HG03097 (cell line): ENCODE results near the gene ATP5ME.

Experiments
- ATAC-seq: cut with Tn5 transposase; IDR thresholded peaks from one replicate; pipeline ENCODE4 v1.9.1; 2021; ENCODE audit not compliant: unreplicated experiment, low FRiP score

The ATP5ME gene

DNA sequence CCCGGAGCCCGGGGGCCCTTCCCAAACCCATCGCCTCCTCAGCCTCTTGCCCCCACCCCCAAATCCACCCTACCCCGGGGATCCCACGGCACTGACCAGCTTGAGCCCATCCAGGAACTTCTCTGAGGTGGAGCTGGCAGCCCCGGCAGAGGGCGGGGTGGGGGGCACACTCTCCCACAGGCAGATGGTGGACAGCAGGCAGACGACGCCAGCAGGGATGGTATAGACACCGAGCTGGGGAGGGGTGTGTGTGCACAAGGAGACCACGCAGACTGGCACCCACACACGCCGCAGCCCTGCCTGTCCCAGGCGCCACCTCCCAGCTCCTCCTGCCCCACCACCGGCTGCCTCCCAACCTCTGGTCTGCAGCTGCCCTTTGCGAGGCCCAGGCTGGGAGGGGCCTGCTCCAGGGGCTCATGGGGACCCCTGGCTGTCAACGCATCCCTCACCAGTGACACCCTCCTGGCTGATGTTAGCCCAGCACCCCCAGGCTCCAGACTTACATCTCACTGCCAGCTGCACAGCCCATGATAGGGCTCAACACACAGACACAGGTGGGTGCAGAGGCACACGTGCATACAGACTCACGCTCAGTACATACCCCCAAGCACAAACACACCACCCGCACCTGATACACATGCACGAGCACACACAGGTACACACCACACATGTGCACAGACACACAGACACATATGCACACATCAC, 10.7 kb upstream of the ATP5ME start:
- ATAC-seq = no peak

DNA sequence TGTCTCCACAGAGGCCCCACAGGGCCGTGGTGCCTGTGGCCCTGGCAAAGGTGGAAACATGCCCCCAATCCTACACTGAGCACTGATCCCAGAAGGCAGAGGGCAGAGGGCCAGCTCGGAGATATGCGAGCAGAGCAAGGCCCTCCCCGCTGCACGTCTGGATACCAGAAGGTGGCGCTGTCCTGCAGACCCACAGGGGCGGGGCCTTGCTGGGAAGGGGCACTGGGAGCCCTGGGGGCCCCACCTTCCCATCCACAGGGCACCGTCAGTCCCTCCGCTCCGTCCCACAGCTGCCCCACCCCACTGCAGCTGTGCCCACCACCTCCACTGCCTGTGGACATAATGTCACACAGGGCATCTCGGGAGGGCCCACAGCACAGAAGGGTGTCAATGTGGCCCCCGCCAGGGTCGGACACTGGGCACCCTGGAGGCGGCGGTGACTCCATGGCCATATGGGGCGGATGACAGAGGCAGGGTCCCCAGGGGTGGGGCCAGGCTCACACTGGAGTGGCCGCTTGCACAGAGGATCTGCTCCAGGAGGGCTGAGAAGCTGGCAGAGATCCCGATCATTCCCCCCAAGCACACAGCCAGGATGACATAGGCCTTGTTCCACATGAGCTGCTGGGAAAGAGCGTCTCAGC, 10.0 kb upstream of the ATP5ME start:
- ATAC-seq = no peak

DNA sequence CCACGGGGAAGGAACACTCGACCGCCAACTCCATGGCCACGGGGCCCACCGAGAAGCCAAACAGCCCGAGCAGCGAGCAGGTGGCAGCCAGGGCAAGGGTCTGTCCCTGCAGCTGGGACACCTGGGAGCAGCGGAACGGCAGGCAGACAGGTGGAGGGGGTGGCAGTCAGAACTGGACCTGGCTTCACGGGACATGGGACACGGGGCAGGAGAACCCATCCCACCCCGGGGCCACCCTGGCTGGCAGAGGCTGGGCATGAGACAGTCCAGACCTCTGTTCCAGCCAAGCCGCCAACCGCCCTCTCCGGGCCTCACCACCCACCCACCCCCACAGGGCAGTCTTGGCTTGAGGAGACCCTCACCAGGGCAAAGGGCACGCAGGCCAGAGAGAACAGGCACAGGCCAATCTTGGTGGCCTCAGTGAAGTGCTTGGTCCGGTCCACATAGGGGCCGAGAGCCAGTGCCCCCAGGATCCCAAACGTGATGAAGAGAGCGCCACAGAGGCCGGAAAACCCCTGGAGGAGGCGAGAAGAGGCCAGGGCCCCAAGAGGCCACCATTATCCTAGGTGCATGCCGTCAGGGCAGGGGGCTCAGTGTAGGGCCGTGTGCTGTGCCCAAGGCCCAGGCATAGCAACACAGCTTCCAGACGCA, 9.3 kb upstream of the ATP5ME start:
- ATAC-seq = no peak

DNA sequence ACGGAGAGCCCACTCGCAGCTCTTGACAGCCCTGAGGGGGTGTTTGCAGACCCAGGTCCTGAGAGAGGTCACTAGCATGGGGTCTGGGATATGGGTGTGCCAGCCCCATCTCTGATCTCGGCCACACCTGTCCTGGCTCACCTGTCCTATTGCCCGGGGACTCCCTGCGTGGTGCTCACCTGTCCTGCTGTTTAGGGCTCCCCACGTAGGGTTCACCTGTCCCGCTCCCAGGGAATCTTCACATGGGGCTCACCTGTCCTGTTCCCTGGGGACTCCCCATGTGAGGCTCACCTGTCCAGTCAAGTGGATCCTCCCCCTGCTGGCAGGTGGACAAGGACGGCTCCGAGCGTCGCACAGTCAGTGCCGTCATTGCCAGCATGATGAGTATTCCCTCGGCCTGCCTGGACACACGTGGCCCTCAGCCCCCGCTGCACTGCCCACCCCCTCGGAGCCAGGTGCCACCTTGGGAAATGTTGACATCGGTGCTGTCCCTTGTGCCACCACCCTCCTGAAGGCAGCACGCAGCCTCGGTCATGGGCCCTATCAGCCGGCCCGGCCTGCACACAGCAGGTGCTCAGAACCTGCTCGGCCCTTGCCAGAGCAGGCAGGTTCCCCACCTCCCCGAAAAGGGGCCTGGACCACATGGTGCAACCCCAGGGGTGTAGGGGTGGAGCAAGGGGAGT, 8.6 kb upstream of the ATP5ME start:
- ATAC-seq = no peak

DNA sequence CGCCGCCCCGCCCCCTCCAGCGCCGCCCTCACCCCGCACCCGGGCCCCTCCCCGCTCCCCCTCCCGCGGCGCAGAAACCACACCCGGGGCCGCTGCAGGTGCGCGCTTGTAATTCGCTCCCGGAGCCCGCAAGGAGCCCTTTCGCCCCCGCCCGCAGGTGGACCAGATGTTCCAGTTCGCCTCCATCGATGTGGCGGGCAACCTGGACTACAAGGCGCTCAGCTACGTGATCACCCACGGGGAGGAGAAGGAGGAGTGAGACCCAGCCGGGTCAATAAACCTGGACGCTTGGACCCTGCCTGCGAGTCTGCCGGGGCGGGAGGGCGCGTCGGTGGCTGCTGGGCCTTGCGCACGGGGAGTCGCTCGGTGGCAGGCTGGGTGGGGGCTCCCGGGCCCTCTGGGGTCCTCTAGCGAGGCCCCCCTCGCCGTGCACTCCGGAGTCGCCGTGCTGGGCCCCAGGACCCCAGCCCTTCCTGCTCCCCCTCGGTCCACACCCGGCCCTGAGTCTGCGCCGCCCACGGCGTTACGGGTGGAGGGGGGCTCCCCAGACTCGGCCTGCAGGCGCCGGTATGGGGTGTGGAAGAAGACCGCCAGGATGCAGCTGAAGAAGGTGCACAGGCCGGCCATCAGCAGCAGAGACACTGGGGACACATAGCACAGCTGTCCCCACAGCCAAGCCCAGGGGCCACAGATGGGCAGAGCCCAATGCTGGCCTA, 7.8 kb upstream of the ATP5ME start:
- no peak for ATAC-seq

DNA sequence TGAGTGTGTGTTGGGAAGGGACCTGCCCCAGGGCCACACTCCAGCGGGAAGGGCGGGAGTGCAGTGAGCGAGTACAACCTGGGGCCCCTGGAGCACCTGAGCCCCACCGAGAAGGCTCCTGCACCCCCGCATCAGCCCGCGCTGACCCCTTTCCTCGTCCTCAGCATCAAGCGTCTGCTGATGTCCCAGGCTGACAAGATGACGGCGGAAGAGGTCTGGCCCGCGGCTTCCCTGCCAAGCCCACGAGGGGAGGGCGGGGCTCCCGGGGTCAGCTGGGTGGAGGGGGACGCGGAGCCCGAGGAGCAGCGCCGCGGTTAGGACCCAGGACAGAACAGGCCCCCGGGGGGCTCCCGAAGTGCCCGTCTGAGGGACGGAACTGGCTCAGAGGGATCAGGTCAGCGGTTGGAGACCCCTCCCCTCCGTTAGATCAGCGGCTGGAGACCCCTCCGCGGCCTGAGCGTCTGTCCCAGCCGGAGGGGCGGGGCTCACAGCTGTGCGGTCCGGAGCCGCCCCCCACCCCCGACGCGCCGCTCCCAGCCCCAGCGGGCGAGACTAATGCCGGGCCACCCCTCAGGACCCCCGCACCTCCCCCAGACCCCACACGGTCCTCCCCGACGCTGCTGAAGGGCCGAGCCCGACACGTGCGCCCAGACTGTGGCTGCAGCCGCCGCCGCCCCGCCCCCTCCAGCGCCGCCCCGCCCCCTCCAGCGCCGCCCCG, 7.0 kb upstream of the ATP5ME start:
- no peak for ATAC-seq

DNA sequence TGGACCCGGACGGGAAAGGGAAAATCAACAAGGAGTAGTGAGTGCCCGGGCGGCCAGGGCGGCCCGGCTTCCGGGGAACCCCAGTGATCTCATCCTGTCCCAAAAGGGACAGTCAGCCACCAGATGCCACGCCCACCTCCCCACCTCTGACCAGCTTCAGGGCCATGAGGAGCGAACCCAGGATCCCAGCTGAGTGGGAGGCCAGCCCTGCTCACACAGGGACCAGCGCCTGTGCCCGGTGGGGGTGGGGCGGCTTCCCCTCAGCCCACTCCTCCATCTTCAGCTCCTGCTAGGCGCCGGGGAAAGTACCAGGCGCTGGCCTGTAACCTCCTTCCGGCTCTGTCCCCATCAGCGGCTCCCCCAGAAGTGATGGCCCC, 6.5 kb upstream of the ATP5ME start:
- ATAC-seq = no peak

DNA sequence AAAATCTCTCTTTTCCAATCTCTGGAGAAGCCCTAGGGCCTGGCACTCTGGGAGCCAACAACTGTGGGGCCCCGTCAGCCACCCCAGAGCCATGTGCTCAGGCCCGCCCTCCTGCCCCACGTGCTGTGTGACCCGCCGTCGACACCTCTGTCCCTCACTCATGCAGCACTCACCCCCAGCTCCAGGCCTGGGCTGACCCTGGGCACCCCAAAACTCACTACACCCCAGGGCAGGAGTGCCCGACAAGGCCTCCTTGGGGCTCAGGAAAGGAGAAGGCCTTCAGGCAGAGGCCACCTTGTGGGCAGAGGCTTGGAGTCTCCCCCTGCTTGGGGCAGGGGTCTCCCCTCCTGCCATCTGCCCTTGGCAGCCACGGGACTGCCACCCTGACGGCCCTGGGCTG, 6.0 kb upstream of the ATP5ME start:
- ATAC-seq = no peak

DNA sequence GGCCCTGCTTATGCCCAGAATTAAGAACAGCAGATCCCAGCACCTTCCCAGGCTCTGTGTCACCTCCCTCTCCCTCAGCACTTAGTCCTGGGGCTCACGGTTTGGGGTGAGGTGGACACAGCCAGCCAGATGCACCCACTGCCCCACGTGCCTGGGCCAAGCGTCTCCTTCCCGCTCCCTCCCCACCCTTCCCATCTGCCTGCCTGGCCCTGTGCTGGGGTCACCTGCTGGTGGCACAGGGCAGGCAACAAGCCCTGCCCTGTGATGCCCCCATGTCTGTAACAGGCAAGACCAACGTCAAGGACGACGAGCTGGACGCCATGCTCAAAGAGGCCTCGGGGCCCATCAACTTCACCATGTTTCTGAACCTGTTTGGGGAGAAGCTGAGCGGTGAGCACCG, 5.6 kb upstream of the ATP5ME start:
- no peak for ATAC-seq

DNA sequence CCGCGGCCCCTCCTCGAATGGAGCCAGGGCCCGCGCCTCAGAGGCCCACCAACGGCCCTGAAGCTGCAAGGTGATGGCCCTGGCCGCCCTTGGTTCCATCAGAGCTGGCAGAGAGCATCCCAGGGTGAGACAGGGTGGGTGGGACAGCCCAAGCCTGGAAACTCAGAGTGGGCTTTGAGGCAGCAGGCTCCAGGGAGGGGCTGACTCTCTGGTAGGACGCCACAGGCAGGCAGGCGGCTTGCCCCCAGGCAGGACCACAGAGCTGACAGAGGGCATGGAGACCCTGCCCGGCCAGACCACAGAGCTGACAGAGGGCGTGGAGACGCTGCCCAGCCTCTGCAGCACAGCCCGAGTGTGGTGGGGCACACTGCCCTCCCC, 5.0 kb upstream of the ATP5ME start:
- ATAC-seq = no peak

DNA sequence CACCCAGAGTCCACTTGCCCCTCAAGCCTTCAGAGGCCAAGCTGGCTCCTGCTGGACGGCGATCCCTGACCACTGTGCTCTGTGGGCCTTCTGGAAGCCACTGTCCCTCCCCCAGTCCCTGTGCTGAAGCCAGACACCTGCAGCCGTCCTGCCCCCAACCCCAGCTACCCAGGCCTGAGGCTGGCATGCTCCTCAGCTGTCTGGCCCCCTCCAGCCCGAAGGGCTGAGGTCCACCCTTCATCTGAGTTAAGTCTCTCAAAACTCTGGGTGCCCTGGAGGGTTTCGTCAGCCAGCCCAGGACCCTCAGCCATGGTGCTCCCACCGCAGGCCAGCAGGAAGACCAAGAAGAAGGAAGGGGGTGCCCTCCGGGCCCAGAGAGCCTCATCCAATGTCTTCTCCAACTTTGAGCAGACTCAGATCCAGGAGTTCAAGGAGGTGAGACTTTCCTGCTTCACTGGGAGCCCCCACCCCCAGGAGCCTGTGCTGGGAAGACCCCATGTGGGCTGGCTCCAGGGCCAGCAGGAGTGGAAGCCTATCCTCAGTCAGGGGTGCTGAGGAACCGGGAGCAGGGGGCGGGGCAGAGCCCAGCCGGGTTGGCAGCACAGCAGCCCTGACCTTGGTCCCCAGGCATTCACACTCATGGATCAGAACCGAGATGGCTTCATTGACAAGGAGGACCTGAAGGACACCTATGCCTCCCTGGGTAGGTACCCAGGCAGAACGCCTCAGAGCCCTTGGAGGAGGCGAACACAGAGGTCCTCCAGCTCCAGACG, 4.4 kb upstream of the ATP5ME start:
- ATAC-seq = no peak

DNA sequence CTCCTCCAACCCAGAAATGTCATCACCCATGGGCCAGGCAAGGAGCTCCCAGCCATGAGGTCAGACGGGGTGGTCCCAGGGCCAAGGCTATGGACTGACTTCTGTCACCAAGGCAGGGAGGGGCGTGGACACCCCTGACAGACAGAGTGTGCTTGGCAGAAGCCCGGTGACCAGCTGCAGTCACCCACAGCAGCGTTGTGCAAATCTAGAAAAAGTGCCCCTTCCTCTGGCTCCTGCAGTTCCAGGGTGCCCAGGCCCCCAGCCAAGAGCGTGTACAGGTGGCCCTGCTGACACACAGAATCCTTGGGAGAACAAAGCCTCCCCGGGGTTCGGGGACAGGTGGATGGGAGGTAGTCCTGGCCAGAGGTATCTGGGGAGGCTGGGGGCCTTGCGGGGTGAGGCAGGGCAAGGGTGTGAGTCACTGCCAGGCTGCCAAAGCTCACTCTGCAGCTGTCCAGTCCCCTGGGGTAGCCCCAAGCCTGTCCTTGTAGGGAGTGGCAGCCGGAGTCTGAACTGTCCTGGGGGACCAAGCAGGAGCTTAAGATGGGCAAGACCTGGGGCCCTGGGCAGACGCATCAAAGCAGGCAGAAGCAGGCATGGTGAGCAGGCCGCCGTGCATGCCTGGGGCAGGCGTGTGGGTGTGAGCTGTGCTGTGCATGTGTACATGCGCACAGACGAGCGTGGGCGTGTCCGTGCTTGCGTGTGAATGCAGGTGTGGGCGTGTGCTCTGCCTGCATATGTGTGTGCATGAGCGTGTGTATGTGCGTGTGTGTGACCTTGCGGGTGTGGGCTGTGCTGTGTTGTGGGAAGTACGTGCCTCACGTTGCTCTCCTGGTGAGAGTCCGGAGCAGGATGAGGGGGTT, 3.6 kb upstream of the ATP5ME start:
- ATAC-seq = no peak

DNA sequence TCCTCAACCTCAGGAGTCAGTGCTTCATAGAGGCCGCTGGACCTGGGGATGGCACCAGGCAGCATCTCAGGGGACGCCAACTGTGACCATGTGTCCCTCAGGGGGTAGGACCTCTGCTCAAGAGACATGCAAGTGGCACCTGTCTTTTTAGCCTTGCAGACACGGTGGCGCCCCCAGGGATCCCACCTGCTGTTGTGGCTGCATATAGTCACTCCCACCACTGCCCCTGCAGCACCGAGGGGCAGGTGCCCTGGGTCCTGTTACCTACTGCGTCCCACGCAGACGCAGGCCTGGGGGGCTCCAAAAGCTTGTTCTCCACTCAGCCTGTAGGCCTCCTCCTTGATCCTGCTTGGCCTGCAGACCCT, 2.8 kb upstream of the ATP5ME start:
- ATAC-seq = no peak

DNA sequence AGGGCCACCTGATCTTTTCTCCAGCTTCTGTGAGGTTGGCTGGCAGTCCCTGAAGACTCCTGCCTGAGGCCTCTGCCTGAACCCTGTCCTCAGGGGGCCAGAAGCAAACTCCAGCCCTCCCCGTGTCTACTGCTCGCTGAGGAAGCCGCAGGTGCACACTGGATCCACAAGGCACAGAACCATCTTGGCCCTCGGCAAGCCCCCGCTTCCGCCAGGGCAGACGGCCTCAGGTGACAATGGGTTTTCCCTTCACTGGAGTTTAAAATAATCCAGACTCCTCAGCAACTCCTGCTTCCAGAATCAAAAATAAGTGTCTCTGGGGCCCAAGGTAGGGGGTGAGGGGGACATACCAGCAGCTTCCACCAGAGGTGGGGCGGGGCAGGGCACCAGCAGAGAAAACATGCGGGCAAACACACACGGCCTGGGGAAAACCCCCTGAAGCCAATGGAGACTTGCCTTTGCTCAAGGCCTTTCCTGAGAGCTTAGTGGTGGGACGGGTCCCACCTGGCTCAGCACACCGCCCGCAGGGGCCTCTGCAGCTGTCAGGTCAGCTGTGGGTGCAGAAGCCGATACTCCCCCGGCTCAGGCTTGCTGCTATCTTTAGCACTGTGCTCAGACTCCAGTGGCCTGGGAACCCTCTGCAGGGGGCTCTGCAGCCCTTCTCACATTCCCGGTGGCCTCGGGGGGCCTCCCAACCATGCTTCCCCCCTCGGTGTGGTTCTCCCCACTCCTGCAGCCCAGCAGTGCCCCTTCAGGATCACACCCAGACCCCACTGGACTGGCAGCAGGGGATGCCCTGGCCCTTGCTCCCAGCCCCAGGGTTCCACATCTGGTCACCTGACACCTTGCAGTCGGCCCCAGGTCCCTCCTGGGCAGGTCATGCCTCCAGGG, 2.1 kb upstream of the ATP5ME start:
- ATAC-seq = no peak

DNA sequence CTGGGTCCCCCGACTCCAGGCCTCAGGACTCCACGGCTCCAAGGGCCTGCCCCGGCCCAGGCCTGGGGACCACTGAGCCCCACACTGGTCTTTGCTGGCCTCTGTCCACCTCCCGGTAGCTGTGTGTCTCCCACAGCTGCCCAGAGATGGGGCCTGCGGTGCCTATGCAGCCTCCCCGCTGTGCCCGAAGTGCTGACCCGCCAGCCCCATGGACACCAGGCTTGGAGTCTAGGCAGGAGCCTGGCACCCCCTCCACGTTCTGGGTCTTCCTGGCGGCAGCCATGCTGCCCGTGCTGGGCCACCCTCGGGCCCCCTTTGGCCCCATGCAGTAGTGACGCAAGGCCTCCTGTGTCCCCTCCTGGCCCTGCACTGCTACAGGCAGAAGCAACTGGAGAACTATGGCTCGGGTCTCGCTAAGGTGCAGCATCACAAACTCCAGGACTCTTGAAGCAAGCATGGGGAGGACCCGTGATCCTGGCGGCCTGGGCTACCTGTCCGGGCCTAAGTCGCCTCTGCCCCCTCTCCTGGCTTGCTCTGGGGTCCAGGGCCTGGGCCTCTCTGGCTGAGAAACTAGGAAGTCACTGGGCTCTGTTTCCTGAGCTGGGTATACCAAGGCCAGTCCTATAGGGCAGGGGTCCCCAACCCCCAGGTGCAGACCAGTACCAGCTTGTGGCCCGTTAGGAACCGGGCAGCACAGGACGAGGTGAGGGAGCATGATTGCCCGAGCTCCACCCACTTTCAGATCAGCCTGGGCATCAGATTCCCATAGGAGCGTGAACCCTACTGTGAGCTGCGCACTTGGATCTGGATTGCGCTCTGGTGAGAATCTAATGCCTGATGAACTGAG, 1.2 kb upstream of the ATP5ME start:
- peak; percentile 2 for ATAC-seq

DNA sequence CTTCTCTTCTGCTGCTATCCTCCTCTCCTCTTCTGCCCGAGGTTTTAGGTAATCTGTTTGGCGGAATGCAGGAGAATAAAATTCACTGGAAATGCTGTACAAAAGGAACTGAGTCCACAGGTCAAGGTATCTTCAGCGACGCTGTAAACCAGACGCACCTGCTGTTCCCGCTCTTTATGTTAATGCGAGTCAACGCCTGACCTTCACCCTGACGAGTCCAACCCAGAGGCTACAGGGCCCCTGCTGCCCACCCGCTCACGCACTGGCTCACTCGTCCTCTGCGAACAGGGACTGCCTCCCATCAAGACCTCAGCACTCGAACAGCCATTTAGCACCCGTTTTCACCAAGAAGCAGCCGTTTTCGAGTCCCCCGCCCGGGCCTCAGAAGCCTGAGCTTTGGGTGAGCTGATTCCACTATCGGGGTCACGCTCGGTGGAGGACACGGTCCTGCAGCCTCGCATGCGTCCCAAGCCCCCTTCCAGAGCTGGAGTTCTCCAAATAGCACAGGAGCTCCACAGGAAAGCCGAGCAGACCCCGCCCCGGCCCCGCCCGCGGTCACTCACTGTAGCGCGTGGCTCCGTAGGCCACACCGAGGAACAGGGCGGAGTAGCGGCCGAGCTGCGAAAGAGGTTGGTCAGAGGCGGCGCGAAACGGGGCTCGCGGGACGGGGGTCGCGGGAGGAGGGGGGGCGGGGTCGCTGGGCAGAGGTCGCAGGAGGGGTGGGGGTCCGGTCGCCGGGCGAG, 556 bp downstream of the ATP5ME start:
- no peak for ATAC-seq
